HG03342 (cell line): ENCODE data around the gene COL18A1.

Experiments used
- ATAC-seq: cut with Tn5 transposase; IDR thresholded peaks from one replicate; pipeline ENCODE4 v1.9.1; 2021; ENCODE audit warnings: mild to moderate bottlenecking, moderate library complexity; ENCODE audit not compliant: unreplicated experiment

The COL18A1 gene

DNA sequence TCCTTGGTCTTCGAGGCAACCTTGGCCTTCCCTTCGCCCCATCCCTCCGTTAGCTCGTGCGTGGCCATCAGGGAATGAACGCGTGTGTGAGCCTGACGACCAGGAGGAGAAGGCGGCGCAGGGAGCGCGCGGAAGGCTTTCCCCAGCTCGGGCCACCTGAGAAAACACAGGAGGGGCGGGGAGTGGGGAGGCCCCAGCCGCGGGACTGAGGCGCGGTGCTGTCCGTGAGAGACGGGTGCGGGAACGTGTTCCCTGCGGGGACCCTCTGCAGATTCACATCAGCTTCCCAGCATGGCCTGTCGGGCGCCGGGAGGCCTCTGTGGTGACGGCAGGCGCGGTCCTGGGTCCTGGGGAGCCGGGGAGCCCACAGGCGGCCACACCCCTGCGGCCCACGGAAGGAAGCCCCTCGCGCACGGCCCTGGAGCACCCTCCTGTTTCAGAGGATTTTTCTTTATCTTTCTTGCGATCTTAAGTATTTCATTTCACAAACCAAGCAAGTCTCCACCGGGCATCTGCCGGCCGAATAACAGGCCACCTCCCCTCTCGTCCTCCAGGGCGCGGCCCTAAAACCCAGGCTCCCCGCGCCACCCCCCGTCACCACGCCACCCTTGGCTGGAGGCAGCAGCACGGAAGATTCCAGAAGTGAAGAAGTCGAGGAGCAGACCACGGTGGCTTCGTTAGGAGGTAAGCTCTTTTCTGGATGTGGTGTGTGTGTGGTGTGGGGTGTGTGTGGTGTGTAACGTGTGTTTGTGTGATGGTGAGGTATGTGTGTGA is 71.0 kb downstream of the COL18A1 start:
- ATAC-seq, result no peak

DNA sequence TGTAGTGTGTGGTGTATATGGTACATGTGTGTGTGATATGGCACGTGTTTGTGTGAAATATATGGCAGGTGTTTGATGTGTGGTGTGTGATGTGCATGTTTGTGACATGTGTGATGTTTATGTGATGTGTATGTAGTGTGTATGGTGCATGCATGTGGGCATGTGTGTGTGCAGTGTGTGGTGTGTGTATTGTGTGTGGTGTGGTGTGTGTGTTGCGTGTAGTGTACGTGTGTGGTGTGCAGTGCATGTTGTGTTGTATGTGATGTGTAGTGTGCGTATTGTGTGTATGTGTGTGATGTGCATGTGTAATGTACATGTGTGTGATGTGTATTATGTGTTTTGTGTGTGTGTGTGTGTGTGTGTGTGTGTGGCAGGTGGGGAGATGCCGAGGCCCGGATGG is 71.6 kb downstream of the COL18A1 start:
- no peak for ATAC-seq

DNA sequence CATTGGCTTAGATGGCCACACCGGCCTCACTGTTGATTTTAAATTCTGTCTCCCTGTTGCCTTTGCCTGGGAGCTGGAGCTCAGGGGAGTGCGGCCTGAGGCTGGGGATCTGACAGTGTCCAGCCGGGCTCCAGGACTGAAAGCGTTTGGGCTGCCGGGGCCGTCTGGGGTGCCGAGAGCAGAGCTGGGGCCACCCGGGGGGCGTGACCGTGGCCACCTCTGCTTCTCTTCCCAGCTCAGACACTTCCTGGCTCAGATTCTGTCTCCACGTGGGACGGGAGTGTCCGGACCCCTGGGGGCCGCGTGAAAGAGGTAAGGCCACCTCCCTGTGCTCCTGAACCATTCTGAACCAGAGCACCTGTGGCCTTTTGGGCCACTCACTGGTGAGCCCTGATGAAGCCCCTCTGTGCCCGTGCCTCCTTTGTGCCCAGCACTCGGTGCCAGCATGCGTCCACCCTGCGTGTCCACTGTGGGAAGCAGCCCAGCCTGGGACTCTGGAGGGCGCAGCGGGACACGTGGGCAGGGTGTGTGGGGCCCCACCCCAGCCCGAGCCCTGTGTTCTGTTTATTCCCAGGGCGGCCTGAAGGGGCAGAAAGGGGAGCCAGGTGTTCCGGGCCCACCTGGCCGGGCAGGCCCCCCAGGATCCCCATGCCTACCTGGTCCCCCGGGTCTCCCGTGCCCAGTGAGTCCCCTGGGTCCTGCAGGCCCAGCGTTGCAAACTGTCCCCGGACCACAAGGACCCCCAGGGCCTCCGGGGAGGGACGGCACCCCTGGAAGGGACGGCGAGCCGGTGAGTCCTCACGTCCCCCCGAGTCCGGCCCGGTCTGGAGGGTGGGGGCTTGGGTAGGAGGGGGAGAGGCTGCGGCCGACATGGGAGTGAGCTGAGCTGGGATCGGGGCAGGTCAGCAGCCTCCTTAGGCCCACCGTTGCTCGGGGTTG is 72.5 kb downstream of the COL18A1 start:
- ATAC-seq, result no peak

DNA sequence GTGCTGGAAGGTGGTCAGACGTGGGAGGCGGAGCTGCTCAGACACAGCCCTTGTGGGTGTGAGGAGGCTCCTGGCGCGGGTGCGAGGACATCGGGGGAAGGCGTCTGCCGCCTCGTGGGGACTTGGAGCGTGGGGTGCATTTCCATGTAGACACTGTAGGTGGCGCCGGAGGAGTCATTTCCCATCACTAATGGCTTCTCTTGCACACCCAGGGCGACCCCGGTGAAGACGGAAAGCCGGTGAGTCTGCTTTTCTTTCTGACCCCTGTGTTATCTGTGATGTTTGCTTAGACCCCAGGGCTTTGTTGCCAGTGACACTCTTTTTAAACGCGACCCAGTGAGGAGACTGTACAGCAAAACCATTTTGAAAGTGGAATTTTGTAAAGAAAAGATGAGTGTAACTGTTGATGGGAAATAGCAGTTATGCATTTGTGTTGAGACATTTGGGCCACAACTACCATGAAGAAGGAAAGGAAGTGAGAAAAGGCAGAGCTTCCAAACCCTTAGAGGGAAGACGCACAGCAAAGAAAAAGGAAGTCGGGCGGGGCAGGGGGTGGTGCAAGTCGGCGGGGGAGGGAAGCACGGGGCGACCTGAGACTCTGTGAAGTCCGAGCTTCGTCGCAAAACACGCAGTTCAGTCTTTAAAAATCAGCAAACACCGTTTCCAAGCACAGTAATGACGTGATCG is 73.3 kb downstream of the COL18A1 start:
- ATAC-seq, result no peak

DNA sequence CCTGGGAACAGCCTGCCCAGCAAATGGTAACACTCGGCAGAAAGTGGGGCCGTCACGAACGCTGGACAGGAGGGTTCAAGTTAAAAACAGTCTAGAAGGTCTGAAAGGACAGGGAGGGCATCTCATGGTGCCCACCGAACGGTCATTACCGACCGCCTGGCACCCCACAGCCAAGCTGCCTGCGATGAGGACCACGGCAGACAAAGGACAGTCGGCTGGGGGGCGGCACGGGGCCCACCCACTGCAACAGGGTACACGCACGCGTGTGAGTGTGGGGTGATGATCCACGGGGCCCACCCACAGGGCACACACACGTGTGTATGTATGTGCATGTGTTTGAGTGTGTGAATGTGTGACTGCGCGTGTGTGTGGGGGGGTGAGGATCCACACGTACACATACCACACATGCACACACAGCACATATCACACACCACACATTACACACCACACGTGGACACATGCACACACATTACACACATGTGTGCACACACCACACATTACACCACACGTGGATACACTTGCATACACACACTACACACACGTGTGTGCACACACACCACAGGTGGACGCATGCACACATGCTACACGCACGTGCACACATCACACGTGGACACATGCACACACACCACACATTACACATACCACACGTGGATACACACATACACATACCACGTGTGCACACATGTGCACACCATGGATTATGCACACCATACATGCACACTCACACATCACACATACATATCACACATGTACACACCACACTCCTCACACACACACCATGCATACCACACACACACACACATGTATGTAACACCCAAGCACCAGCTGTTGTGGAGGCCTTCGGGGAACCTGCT is 74.1 kb downstream of the COL18A1 start:
- no peak for ATAC-seq

DNA sequence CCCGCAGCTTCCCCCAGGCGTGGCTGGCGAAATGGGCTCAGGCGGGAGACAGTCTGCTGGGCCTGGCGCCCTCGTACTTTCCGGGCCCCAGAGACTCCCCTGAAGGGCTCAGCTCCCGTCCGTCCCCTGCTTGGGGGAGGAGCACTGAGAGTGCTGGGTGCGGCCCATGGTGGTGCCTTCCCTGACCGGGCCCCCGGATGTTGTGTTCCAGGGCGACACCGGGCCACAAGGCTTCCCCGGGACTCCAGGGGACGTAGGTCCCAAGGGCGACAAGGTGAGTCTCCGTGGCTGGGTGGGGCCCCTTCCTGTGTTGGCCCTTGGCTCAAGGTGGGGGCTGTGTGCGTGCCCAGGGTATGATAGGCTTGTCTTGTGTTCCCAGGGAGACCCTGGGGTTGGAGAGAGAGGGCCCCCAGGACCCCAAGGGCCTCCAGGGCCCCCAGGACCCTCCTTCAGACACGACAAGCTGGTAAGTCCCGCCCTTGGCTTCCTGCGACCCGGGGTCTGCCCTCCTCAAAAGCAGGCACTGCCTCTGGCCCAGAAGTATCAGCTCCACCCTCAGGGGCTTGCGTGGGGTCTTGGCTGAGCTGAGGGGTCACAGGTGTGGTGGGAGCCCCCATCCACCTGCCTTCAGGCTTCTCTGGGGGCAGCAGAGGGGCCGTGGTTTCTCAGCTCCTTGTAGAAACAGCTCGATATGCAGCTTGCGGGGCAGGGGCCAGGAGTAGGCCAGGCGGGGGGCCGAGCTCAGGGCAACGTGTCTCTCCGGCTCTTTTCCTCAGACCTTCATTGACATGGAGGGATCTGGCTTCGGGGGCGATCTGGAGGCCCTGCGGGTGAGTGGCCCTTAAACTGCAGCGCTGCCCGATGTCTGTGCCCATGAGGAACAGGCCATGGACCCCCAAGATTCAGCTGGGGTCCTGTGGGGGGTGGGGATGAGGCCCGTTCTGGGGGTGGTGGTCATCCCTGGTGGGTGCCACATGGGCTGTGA is 75.0 kb downstream of the COL18A1 start:
- no peak for ATAC-seq

DNA sequence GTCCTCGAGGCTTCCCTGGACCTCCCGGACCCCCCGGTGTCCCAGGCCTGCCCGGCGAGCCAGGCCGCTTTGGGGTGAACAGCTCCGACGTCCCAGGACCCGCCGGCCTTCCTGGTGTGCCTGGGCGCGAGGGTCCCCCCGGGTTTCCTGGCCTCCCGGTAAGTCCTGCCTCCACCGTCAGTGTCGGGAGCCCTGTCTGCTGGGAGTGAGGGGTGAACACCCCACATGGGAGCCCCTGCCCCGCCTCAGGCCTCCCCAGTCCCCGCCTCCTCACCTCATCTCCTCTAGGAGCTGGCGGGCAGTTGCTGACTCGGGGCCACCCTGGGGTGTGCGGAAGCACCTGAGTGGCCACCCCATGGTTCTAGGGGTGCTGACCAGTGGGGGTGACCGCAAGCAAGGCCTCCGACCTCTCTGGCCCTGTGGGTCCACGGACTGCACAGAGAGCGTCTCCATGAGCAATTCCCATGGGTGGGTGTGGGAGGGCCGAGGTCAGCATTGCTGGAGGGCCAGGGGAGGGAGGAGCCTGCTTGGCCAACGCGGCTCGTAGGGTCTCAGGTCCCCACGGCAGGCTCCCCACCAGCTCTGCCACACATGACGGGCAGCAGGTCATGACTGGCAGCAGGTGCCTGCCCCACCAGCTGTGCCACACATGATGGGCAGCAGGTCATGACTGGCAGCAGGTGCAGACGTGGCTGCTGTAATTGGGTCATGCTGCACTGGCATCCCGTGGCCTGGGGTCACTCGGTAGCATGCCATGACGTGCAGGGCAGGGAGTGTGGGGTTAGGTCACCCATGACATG is 75.9 kb downstream of the COL18A1 start:
- no peak for ATAC-seq

DNA sequence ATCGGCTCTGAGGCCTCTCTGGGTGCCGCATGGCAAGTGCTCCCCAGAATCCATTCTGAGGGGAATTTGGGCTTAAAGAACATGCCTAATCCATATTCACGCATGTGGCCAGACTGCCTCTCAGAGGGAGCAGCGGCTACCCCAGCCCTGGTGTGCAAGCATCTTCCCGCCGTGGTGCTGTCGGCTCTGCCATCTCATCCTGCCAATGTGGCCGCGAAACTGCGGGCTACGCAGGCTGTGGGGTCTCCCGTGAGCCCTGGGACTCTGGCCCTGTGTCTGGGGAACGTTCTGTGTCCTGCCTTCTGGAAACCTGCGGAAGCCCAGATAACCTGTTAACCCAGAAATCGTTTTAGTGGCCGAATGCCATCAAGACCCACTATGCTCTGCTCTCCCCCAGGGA is 76.6 kb downstream of the COL18A1 start:
- no peak for ATAC-seq

DNA sequence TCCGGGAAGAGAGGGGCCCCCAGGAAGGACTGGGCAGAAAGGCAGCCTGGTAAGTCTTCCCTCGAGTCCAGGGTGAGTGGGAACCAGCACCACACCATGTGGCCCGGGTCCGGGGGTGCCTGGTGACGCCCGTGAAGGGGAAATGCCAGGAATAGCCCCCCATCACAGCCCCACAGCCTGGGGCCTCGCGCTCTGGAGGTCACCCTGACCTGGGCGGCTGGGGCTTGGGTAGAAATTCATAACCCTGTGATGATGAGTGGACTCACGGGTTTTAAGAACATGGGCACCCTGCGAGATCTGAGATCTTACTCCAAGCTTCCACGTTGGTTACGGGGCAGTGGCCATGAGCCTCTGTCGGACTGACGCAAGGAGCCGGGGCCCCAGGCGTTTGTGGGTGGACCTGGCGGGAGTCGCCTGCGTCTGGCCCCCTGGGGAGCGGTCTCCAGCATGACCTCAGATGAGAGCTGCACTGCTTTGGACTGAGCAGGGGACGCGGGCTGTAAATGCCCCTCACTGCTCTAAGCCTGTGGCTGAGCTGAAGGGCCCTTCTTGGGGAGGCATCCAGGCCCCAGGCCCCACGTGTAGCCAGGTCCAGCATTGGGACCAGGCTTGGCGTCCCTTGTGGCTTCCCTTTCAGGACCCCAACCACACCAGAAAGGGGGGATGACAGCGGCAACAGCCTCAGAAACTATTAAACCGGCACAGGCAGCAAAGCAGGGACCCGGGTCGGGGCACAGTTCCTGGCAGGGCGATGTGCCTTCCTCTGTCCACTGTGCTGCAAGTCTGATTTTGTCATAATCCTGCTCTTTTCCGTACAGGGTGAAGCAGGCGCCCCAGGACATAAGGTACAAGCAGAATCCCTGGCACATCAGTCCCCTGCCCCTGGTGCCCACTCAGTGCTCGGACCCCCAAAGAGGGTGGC is 77.3 kb downstream of the COL18A1 start:
- no peak for ATAC-seq

DNA sequence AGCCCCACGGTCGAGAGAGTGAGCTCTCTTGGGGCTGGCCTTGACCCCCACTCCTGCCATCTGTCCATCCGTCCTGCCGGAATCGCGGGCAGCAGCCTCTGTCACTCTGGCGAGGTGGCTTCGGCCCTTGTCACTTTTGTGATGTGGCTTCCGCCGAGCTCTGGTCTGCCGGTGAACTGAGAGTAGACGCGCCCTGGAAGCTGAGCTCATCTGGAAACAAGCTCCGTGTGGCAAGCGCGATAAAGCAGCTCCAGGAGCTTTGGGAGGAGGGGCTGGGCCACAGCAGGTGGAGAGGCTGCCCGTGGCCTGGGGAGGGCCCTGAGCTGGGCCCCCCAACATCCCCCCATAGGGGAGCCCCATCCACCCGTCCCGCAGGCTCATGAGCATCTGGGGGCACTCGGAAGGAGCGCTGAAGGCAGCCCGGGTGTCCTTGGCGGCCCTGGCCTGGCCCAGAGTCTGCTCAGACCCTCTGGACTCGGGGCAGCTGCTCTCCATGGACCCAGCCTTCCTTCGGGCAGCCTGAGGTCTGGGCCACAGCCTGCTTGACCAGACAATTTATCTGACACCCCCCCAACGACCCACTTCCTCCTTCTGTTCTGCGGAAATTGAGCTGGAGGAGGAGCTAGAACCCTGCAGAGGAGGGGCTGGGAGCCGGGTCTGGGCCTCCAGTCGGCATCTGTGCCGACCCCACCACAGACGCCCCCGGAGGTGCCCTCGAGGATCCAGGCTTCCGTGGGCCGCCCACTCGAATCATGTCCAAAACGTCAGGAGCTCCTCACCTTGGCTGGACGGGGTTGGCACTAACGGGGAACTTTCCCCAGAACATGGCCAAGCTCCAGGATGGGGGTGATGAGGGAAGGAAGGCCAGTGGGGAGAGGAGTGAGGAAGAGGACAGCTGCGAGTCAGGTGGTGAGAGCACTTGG is 78.2 kb downstream of the COL18A1 start:
- no peak for ATAC-seq

DNA sequence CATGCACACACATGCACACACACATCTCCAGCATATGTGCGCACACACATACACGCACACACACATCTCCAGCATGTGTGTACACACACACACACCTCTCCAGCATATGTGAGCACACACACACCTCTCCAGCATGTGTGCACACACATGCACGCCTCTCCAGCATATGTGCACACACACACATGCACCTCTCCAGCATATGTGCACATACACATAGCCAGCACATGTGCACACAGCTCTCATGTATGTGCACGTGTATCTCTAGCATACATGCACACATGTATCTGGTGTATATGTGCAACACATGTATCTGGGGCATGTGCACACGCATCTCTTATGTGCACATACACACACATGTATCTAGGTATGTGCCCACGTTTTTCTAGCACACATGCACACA is 79.4 kb downstream of the COL18A1 start:
- no peak for ATAC-seq

DNA sequence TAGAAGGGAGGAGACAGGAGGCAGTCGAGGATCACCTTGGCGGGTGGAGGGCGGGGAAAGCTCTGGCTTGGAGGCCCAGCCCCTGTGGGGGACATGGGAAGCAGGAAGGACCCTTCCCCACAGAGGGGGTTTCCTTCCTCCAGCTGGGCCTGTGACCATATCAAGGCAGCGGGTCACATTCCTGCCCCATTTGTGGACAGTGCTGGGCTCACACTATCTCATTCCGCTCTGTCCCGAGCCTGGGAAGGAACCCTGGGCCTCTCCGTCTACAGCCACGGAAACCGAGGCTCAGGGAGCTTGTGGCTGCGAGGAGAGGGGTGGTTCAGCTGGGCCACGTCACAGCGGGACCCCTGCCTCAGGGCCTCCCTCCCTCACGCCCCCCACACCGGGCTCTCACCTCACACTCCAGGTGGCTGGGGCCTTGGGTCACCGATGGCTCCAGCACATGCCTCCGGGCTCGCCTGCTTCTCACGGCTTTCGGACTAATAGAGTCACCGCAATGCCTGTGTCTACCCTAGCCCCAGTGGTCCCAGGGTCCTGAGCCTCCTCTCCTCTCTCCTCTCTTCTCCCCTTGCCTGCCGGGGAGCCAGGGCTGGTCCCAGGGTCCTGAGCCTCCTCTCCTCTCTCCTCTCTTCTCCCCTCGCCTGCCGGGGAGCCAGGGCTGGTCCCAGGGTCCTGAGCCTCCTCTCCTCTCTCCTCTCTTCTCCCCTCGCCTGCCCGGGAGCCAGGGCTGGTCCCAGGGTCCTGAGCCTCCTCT is 80.9 kb downstream of the COL18A1 start:
- no peak for ATAC-seq

DNA sequence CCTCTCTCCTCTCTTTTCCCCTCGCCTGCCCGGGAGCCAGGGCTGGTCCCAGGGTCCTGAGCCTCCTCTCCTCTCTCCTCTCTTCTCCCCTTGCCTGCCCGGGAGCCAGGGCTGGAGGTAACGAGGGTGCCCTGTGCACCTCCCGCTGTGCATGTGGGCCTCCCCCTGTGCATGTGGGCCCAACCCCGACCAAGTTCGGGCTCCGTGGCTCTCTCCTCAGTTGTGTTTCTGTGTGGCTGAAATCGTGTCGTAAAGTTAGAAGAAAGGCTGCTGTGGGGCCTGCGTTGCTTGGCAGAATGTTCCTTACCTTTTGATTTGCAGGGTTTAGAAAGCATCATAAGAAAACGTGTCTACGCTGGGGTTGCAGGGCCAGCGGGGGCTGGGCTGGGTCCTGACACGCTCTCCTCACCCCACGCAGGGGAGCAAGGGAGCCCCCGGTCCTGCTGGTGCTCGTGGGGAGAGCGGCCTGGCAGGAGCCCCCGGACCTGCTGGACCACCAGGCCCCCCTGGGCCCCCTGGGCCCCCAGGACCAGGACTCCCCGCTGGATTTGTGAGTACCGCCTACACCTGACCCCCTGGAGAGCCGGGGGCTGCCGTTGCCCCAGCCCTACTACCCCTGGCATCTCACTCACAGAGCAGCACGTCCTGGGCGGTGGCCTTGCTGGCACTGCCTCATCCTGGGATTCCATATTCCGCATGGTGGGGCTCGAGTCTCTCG is 81.6 kb downstream of the COL18A1 start:
- ATAC-seq, result no peak

DNA sequence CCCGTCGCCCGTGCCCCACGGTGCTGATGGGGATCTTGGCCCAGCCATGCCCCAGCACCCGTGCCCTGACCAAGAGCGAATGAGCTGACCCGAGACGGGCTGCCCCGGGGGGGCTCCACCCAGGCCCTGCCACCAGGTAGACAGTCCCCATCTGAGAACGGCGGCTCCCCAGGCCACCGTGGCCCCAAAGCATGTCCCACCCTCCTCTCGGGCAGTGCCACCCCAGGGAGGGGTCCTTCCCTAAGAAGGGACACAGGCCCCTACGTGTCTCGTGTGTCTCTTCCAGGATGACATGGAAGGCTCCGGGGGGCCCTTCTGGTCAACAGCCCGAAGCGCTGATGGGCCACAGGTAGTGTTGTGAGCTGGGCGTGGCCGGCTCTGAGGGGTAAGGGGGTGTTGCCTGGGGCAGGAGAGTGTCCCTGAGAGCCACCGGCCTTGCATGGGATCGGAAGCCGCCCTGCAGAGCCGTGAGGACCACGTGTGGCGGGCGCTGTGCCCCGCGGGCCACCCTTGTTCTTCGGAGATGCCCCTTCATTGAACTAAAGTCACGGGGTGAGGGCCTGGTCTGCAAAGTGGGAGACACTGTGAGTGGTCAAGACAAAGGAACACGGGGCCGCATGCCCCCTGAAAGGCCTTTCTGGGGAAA is 82.3 kb downstream of the COL18A1 start:
- no peak for ATAC-seq
